Activated naive CD4-positive, alpha-beta T cell treated with anti-CD3 and anti-CD28 coated beads, Interleukin-2, amount 50 U/mL, for 24 hours (primary cell): Measurements from ENCODE around the gene TMEM174.
"Not testable (repeated sequence)": the region's sequence is repeated elsewhere in the genome, so short reads cannot be mapped to it uniquely, and the experiment has no call there.

Experiments
- H3K27ac Mint-ChIP-seq: one replicate; pipeline ENCODE4 v1.8.0; 2021; ENCODE audit warnings: mild to moderate bottlenecking, mixed read lengths
- H3K27me3 Mint-ChIP-seq: one replicate; pipeline ENCODE4 v1.8.0; 2021; ENCODE audit warnings: mixed read lengths
- H3K36me3 Mint-ChIP-seq: one replicate; pipeline ENCODE4 v1.8.0; 2021; ENCODE audit warnings: mixed read lengths
- H3K4me1 Mint-ChIP-seq: one replicate; pipeline ENCODE4 v1.8.0; 2021; ENCODE audit warnings: mixed read lengths
- H3K4me3 Mint-ChIP-seq: one replicate; pipeline ENCODE4 v1.8.0; 2021; ENCODE audit warnings: mild to moderate bottlenecking, mixed read lengths
- H3K9me3 Mint-ChIP-seq: one replicate; pipeline ENCODE4 v1.8.0; 2021; ENCODE audit warnings: mixed read lengths

TMEM174 gene

GRCh38 chr5:73219336-73219735, 46.3 kb downstream of the TMEM174 start:
- not testable (repeated sequence) for H3K4me3 Mint-ChIP-seq, H3K9me3 Mint-ChIP-seq, H3K4me1 Mint-ChIP-seq, H3K36me3 Mint-ChIP-seq, H3K27ac Mint-ChIP-seq
- peaks cover 46% of the 10 kb centered on the region for H3K27me3 Mint-ChIP-seq

GRCh38 chr5:73221161-73221560, 48.2 kb downstream of the TMEM174 start:
- H3K27ac Mint-ChIP-seq = no peak overlapping the region
- H3K4me3 Mint-ChIP-seq = no peak overlapping the region
- H3K4me1 Mint-ChIP-seq = no peaks in the 10 kb centered on the region
- H3K36me3 Mint-ChIP-seq = no peaks in the 10 kb centered on the region
- H3K9me3 Mint-ChIP-seq = no peaks in the 10 kb centered on the region
- H3K27me3 Mint-ChIP-seq = peaks cover 44% of the 10 kb centered on the region

GRCh38 chr5:73221726-73222125, 48.7 kb downstream of the TMEM174 start:
- H3K36me3 Mint-ChIP-seq = no peaks in the 10 kb centered on the region
- no peaks in the 10 kb centered on the region for H3K4me1 Mint-ChIP-seq
- no peaks in the 10 kb centered on the region for H3K9me3 Mint-ChIP-seq
- no peak overlapping the region for H3K4me3 Mint-ChIP-seq
- H3K27ac Mint-ChIP-seq = no peak overlapping the region
- H3K27me3 Mint-ChIP-seq = peaks cover 46% of the 10 kb centered on the region

GRCh38 chr5:73222173-73222572, 49.2 kb downstream of the TMEM174 start:
- Mint-ChIP-seq H3K9me3 (no peaks in the 10 kb centered on the region), H3K27ac (no peak overlapping the region), H3K27me3 (peaks cover 46% of the 10 kb centered on the region), H3K36me3 (no peaks in the 10 kb centered on the region), H3K4me1 (no peaks in the 10 kb centered on the region), H3K4me3 (no peak overlapping the region)
